Subcutaneous abdominal adipose tissue (tissue), 5 donors: ENCODE data around the gene HECTD4.
"Not testable (repeated sequence)": the region's sequence is repeated elsewhere in the genome, so short reads cannot be mapped to it uniquely, and the experiment has no call there.

Experiments
- H3K27ac ChIP-seq: one replicate; pipeline ENCODE4 v1.7.0; 2013; ENCODE audit warnings: low read depth, mild to moderate bottlenecking, inconsistent platforms, low read length, moderate library complexity
- H3K27me3 ChIP-seq, 5 donors: one replicate each; pipeline ENCODE4 v1.7.0; 2013; ENCODE audit warnings: low read length in 5 of 5, inconsistent platforms in 1 of 5; ENCODE audit not compliant: control insufficient read depth in 5 of 5, insufficient read depth in 4 of 5
- H3K36me3 ChIP-seq, 5 donors: one replicate each; pipeline ENCODE4 v1.7.0; 2013; ENCODE audit warnings: low read length in 5 of 5; ENCODE audit not compliant: control insufficient read depth in 5 of 5, insufficient read depth in 5 of 5
- H3K4me1 ChIP-seq, 5 donors: one replicate each; pipeline ENCODE4 v1.7.0; 2013; ENCODE audit warnings: low read length in 5 of 5, mild to moderate bottlenecking in 3 of 5, moderate library complexity in 1 of 5; ENCODE audit not compliant: control insufficient read depth in 5 of 5, insufficient read depth in 5 of 5
- H3K4me3 ChIP-seq, 5 donors: one replicate each; pipeline ENCODE4 v1.7.0; 2013; ENCODE audit warnings: low read length in 5 of 5, low read depth in 1 of 5
- H3K9ac ChIP-seq, 5 donors: one replicate each; pipeline ENCODE4 v1.7.0; 2013; ENCODE audit warnings: low read length in 5 of 5, mild to moderate bottlenecking in 4 of 5, moderate library complexity in 3 of 5
- H3K9me3 ChIP-seq, 5 donors: one replicate each; pipeline ENCODE4 v1.7.0; 2013; ENCODE audit warnings: low read length in 5 of 5; ENCODE audit not compliant: control insufficient read depth in 5 of 5
- donor health status: healthy.
- donor health status: healthy.
- donor health status: healthy.
- donor health status: healthy.
- donor health status: healthy.

HECTD4 gene

DNA sequence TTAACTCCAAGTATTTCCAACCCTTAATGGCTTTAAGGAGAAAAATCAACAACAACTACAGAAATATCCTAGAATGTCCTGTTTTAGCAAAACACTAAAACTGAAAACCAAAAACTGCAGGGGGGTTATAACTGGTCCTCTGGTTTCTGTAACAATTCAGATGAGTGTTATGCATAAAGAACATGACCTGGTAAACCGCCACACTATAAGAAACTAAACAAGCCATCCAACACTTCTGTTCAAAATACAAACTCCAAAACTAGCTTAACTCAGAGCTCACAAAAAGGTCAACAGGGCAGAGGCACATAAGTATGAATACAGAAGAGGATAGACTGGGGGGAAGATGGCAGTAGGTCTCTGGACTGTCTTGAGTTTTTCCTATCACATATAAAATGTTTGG is 38.0 kb downstream of the HECTD4 start:
- Histone ChIP-seq H3K9ac (no peak overlapping the region), H3K27ac (no peak overlapping the region)

DNA sequence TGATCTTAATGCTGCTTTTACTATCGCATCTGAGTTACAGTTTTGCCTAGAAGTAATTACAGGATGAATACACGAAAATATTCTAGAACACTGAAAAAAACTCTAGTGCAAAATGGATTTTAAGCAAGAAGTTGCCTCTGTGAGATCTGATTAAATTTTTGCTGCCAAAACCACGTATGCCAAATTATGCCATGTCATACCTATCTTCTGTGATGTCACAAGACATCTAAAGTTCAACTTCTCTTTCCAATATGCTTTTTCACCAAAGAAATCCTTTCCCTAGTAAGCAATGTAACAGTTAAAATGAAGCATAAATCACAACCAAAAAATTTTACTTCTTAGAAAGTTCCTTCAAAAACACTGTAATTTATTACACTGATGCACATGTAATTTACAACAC is 39.6 kb downstream of the HECTD4 start:
- H3K9me3 ChIP-seq = peaks cover 0 to 4% (median 0%) of the 10 kb centered on the region in 5 donors
- H3K4me3 ChIP-seq = no peak overlapping the region
- no peaks in the 10 kb centered on the region for H3K36me3 ChIP-seq
- peaks cover 0 to 3% (median 0%) of the 10 kb centered on the region in 5 donors for H3K4me1 ChIP-seq
- H3K27me3 ChIP-seq = no peaks in the 10 kb centered on the region
- H3K9ac ChIP-seq = no peak overlapping the region
- H3K27ac ChIP-seq = no peak overlapping the region

More for the DNA sequence above, 38.0 kb downstream of the HECTD4 start:
- no peaks in the 10 kb centered on the region for H3K9me3 ChIP-seq
- H3K27me3 ChIP-seq = no peaks in the 10 kb centered on the region
- H3K36me3 ChIP-seq = no peaks in the 10 kb centered on the region
- peaks cover 0 to 3% (median 2%) of the 10 kb centered on the region in 5 donors for H3K4me1 ChIP-seq
- H3K4me3 ChIP-seq = no peak overlapping the region

- Histone ChIP-seq H3K9me3 (peaks cover 0 to 4% (median 0%) of the 10 kb centered on the region in 5 donors), H3K27me3 (no peaks in the 10 kb centered on the region), H3K27ac (no peak overlapping the region)
Measured at GRCh38 chr12:112341046-112341825, 41.0 kb downstream of the HECTD4 start.

DNA sequence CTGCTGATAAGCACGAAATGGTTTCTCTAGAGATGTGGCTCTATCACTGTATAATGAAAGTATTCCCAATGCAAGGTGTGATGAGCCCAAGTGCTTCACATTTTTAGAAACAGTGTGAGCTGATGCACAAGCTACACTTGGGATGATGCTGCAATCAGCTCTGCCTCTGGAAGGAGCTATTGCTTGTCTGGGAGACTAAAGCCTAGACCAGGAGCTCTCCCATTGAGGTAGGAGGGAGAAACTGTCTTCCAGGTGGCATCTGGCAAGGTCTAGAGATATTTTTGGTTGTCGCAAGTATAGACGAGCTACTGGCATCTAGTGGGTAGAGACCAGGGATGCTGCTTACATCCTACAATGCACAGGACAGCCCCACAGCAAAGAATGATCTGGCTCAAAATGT is 42.0 kb downstream of the HECTD4 start:
- Histone ChIP-seq H3K27me3 (no peaks in the 10 kb centered on the region), H3K9ac (no peak overlapping the region), H3K4me1 (peaks cover 0 to 3% (median 0%) of the 10 kb centered on the region in 5 donors), H3K9me3 (peaks cover 0 to 4% (median 0%) of the 10 kb centered on the region in 5 donors), H3K27ac (no peak overlapping the region), H3K36me3 (no peaks in the 10 kb centered on the region), H3K4me3 (no peak overlapping the region)

More at GRCh38 chr12:112341046-112341825, 41.0 kb downstream of the HECTD4 start:
- Histone ChIP-seq H3K4me1 (peaks cover 0 to 3% (median 0%) of the 10 kb centered on the region in 5 donors), H3K4me3 (no peak overlapping the region), H3K36me3 (no peaks in the 10 kb centered on the region), H3K9ac (no peak overlapping the region)

GRCh38 chr12:112334999-112335398 is 47.2 kb downstream of the HECTD4 start:
- not testable (repeated sequence) for H3K9me3 ChIP-seq, H3K4me3 ChIP-seq, H3K4me1 ChIP-seq, H3K27ac ChIP-seq, H3K36me3 ChIP-seq, H3K27me3 ChIP-seq, H3K9ac ChIP-seq

DNA sequence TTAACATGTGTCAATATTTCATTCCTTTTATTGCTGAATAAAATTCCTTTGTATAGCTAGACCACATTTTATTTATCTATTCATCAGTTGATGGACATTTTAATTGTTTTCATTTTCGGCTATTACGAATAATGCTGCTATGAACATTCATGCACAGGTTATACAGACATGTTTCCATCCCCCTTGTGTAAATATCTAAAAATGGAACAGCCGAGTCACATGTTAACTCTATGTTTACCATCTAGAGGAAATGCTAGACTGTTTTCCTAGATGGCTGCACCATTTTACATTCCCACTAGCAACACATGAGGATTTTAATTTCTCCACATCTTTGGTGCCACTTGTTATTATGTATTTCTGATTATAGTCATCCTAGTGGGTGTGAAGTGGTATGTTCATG is 49.2 kb downstream of the HECTD4 start:
- no peak overlapping the region for H3K27ac ChIP-seq
- no peaks in the 10 kb centered on the region for H3K27me3 ChIP-seq
- H3K9ac ChIP-seq = no peak overlapping the region
- peaks cover 0 to 11% (median 5%) of the 10 kb centered on the region in 5 donors for H3K4me1 ChIP-seq
- no peak overlapping the region for H3K4me3 ChIP-seq
- H3K36me3 ChIP-seq = no peaks in the 10 kb centered on the region
- peaks cover 0 to 3% (median 0%) of the 10 kb centered on the region in 5 donors for H3K9me3 ChIP-seq

GRCh38 chr12:112331886-112332285 is 50.3 kb downstream of the HECTD4 start:
- no peaks in the 10 kb centered on the region for H3K27me3 ChIP-seq
- no peaks in the 10 kb centered on the region for H3K36me3 ChIP-seq
- no peaks in the 10 kb centered on the region for H3K9me3 ChIP-seq
- no peak overlapping the region for H3K4me3 ChIP-seq
- no peak overlapping the region for H3K27ac ChIP-seq
- peaks cover 0 to 11% (median 5%) of the 10 kb centered on the region in 5 donors for H3K4me1 ChIP-seq
- no peak overlapping the region for H3K9ac ChIP-seq

DNA sequence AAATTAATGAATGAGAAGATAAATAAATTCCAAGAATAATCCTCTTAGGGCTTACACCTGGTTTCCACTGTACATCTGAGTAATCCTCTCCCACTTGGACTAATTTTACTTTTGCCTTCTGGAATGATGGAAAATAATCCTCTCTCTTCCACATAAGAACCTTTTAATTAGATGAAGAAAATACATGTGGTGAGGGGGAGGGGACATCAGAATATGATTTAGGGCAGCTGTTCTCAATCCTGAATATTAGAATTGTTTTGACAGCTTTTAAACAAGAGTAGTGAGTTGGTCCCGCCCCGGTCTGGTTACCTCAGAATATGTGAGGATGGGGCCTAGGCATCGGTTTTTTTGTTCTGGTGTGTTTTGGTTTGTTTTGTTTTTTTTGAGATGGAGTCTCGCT is 51.5 kb downstream of the HECTD4 start:
- Histone ChIP-seq H3K9ac (no peak overlapping the region), H3K27ac (no peak overlapping the region), H3K36me3 (no peaks in the 10 kb centered on the region), H3K27me3 (no peaks in the 10 kb centered on the region), H3K4me3 (no peak overlapping the region), H3K9me3 (no peaks in the 10 kb centered on the region), H3K4me1 (peaks cover 0 to 11% (median 5%) of the 10 kb centered on the region in 5 donors)

GRCh38 chr12:112328456-112329124 is 53.6 kb downstream of the HECTD4 start:
- no peaks in the 10 kb centered on the region for H3K9me3 ChIP-seq
- no peak overlapping the region for H3K9ac ChIP-seq
- peaks cover 0 to 11% (median 5%) of the 10 kb centered on the region in 5 donors for H3K4me1 ChIP-seq
- H3K4me3 ChIP-seq = no peak overlapping the region
- no peak overlapping the region for H3K27ac ChIP-seq
- H3K36me3 ChIP-seq = no peaks in the 10 kb centered on the region
- no peaks in the 10 kb centered on the region for H3K27me3 ChIP-seq

GRCh38 chr12:112327209-112327938 is 54.9 kb downstream of the HECTD4 start:
- Histone ChIP-seq H3K36me3 (no peaks in the 10 kb centered on the region), H3K27me3 (no peaks in the 10 kb centered on the region), H3K9me3 (no peaks in the 10 kb centered on the region), H3K4me1 (peaks cover 0 to 11% (median 5%) of the 10 kb centered on the region in 5 donors), H3K4me3 (no peak overlapping the region), H3K9ac (no peak overlapping the region), H3K27ac (no peak overlapping the region)
